ENCODE results near the gene CP.
A peak's percentile ranks its signal among the peaks of the same experiment; 100 is the strongest.
"Not testable (repeated sequence)": the region's sequence is repeated elsewhere in the genome, so short reads cannot be mapped to it uniquely, and the experiment has no call there.

CP gene

DNA sequence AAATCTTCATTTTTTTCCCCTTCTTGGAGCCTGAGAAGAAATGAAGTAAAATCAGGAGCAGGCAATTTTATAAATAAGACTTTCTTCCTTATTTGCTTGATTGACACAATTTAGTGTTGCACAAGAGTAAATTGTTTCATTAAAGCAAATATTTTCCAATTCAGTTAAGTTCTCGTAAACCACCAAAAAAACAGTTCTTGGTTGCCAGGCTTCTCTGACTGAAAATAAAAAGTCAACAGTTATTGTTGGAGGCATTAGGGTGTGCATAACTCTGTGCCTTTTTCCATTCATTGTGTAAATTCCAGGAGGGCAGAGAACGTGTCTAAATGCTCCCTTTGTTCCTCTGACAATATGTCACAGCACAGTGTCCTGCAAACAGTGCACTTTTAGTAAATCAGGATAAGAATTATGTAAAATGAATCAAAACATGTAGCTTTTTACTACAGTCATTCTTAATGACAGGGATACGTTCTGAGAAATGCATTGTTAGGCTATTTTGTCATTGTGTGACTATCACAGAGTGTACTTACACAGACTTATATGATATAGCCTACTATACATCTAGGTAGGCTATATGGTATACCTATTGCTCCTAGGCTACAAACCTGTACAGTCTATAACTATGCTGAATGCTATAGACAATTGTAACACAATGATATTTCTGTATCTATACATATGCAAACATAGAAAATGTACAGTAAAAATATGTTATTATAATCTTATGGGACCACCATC is at the start of gene CP:
Gene CP, minus strand, starts transcription at position 47 of the 735 bp plus-strand sequence. Its CDS starts 37 bp downstream, at position 10.
- DNase-seq = no peak

DNA sequence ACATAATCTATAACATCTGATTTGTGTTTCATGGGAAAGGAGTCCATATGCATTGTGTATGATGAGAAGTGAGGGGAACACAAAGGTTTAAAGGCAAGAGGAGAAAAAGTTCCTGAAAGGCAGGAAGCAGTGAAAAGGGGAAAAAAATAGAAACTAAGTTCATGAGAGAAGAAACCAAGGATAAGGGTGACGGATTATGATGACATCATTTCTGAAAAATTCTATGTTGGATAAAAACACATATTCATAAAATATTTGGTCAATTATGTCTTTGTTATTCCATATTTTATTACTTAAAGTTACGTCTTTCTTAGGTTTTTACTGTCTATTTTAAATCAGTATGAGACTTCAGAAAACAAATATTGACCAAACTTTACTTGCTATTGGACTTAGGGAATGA is 48.6 kb upstream of the CP start:
- DNase-seq = no peak

DNA sequence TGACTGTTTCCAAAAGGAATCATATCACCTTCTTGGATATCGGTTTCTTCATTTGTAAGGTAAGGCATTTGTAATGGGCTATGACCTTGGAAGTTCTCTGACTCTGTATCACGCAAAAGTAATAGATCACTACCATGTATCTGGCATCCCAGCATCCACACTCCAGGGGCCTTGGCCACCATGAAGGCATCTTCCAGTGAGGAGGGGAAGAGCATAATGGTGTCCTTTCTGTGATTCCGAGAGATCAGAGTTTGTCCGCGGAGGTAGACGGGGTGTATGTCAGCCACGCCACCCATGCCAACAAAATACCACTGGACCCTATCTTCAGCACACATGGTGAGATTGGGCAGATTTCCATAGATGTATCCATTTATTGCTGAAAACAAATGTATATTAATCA is 48.1 kb upstream of the CP start:
- DNase-seq = no peak

DNA sequence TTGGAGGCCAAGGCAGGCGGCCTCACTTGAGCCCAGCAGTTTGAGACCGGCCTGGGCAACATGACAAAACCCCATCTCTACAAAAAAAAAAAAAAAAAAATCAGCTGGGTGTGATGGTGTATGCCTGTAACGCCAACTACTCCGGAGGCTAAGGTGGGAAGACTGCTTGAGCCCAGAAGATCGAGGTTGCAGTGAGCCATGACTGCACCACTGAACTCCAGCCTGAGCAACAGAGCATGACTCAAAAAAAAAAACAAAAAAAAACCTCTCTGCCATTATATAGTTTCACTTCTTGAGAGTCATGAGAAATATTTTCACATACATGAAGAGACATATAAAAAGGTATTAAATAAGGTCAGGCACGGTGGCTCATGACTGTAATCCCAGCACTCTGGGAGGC is 45.9 kb upstream of the CP start:
- DNase-seq = no peak

DNA sequence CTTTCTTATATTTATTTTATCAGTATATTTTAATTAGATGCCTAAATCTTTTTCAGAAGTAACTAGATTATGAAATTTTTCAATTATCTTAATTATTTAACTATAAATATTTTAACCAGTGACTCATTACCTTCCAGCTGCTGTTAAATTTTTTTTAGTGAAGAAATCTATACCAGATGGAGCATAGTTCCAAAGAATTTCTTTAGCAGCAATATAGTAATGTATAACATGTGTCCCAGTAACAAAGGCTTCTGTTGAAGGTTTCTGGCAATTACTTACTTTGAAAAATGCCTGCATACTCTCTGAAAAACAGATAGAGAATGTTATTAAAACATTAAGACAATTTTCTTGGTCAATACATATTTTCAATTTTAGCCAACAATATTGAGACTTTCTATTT is 45.1 kb upstream of the CP start:
- no peak for DNase-seq

GRCh38 chr3:149263856-149264255 is 42.2 kb upstream of the CP start:
- no peak for DNase-seq

- DNase-seq = no peak
These were observed 37.1 kb upstream of the CP start for GRCh38 chr3:149258714-149259113.

- DNase-seq = no peak
These were observed 36.7 kb upstream of the CP start for GRCh38 chr3:149258298-149258697.

DNA sequence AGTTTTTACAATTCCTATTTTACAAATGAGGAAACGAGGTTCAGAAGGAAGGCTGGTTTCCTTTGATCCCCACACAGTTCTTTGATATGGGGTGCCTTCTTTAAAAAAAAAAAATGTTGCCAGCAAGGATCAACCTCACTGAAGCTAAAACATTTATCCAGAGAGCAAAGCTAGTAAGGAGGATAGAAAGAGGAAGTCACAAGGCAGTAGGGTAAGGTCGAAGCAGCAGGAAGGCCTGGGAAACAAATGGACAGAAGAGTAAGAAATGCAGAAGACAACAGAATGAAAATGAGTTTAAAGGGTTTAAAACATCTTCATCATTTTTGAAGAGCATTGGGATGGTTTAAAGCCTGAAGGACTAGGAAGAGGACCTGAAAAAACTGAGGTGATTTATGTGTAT is 30.6 kb upstream of the CP start:
- DNase-seq = no peak

GRCh38 chr3:149251186-149251585 is 29.6 kb upstream of the CP start:
- no peak for DNase-seq

DNA sequence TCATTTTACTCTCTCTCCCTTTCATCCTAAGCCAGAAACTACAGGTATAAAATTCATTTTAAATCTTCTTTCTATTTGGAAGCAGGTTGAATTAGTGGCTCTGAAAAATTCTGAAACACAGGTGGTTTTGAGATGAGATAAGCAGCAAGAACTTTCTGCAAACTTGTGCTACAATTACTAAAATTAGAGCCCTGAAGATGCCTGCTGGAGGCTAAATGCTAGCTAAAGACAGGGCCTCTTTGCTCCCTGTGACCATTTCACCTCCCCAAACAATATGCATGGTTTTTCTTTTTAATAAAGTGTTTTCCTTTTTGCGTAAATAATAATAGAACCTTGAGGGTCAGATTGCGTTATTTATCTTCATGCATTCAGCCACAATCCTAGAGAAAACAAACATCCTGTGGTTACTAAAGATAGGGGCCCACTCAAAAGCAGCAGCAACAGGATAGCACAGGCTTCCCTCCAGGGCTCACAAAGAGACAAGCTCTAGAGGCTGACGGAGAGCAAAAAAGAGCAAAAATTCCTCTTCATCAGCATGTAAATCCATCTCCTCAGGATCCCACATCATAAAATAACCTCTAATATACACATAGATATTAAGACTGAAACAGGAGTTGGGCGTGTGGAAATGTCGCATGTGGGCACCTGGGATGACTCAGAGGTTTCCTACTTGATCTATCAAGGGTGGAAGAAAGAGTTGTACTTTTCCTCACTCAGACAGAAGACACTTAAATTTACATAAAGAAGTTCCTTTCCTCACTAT is 26.5 kb upstream of the CP start:
- DNase-seq = no peak

- no peak for DNase-seq
These were observed 25.5 kb upstream of the CP start for GRCh38 chr3:149247008-149247710.

DNA sequence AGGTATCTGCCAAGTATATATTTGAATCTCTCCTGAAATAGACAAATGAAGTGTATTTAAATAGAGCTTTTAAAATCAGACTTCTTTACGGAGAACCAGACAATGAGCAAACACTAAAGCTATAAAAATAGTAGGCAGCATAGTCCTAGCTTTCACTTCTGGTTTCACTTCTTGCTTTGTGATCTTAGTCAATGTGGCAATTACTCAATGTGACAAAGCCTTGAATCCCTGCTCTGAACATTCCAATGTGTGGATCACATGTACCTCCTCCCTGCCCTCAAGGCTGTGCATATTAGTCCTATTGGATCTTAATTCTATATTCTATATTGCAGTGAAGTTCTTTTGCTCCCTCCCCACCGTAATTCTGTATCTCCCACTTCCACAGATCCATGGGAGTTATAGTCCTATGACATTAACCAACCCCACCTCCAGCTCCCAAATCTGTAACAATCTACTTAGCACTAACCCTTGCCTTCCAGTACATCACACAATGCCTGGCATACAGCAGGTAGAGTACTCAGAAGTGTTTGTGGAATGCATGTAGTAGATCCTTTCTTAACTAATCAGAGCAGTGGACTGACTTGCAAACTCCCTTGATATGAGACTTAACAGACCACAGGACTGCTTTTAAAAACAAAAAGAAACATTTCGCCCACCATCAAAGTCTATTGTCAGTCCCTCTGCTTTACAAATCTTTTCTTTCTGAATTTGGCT is 24.3 kb upstream of the CP start:
- no peak for DNase-seq

DNA sequence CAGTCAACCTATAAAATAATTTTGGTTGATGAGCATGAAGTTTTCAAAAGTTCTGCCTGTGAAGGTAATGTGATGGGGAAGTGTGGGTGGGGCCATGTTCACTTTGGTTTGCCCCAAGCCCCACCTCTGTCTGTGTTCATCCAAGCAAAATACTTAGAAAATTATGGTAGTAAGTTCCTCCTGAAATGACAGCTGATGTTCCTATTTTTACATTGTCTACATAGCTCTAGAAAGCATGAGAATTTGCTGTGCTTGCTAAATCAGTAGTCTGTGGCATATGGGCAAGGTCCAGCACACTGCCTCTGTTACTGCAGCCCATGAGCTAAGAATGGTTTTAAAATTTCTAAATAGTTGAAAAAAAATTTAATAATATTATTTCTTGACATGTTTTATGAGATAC is 21.9 kb upstream of the CP start:
- peak; percentile 2 for DNase-seq

- no peak for DNase-seq
These were observed 17.8 kb upstream of the CP start for GRCh38 chr3:149239357-149239936.

- not testable (repeated sequence) for DNase-seq
These were observed 16.6 kb upstream of the CP start for GRCh38 chr3:149238268-149238667.

- no peak for DNase-seq
These were observed 14.2 kb upstream of the CP start for GRCh38 chr3:149235599-149236424.

- no peak for DNase-seq
These were observed 13.1 kb upstream of the CP start for GRCh38 chr3:149234671-149235245.

DNA sequence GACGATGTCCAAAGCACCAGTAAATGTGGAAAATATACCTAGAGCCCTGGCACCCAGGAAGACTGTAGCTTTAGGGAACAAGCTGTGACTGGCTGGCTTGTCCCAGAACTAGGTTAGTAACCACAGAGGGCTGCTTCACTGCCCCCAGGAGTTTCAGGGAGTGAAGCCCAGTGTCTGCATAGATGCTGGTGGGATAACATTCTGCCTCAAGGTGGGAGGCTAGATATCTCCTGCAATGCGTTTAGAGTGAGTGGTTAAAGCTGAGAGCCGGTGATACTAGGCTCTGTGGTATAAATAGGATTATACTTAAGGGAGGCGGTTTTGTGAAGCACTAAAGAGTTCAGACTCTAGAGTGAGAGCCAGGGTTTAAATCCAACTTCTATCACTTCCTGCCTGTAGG is 11.7 kb upstream of the CP start:
- DNase-seq = no peak

DNA sequence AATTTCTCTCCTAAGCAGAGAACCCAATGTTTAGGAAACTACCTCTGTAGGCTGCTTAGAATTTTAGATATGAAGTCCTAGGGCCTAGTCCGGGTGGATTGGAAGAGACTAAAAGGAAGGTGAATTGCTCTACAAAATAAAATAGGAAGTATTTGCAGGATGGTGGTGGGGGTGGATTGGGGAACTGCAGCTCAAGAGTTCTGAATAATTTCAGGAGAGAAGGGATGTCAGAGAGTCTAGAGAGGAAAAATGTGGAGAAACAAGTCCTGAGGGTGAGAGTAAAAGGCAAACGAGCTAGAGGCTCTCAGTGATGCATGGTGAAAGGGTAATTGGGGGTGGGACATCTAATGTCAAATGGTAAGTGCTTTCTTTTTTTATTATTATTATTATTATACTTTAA is 10.2 kb upstream of the CP start:
- DNase-seq = no peak

GRCh38 chr3:149227591-149228268 is 6.1 kb upstream of the CP start:
- DNase-seq = no peak
